Measurements from ENCODE around the gene PCDHGA8. TPM values are rescaled to one million over a fixed set of nuclear protein-coding genes. Genes with fewer than 3 reads are reported as not detected.

Gene PCDHGA8
- total and polyA plus RNA-seq, 4 donors: 0.02 to 0.75 (median 0.13) TPM

DNA sequence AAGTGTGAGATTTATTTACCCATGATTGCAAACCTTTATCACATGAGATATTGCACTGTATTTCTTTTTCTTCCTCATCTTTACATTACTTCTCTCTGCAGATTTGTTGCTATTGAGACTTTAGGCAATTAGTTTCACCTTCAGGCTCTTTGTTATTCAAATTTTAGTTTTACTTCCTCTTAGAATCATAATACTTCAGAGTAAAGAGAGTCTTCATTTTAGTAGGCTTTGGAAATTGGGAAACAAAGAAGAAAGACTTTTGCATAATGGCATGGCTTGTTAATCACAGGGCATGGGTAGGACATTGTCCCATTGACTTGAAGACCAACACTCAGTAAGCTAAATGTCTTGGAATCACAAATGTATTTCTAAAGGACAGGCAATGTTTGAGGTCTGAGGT lies 29.7 kb upstream of the PCDHGA8 start:
- no peaks in the 10 kb centered on the region for H3K4me1 ChIP-seq (ENCODE audit: control insufficient read depth in 4 of 4, insufficient read depth in 4 of 4, low read length in 3 of 4)
- no peak overlapping the region for H3K4me3 ChIP-seq (ENCODE audit: low read depth in 1 of 3, low read length in 3 of 3)
- no peak overlapping the region for H3K9ac ChIP-seq (ENCODE audit: low read depth in 1 of 2, low read length in 2 of 2)
- H3K27me3 ChIP-seq (ENCODE audit: control insufficient read depth in 4 of 4, insufficient read depth in 4 of 4, low read length in 3 of 4): peaks cover 0 to 5% (median 0%) of the 10 kb centered on the region in 4 donors
- H3K36me3 ChIP-seq (ENCODE audit: control insufficient read depth in 4 of 4, insufficient read depth in 3 of 4, low read depth in 1 of 4, low read length in 3 of 4): no peaks in the 10 kb centered on the region
- TF ChIP-seq NR2F2 (IDR thresholded peaks at IDR 0.05): no peak
- TF ChIP-seq HNF4G (IDR thresholded peaks at IDR 0.05): no peak
- TF ChIP-seq, protein P1, sequence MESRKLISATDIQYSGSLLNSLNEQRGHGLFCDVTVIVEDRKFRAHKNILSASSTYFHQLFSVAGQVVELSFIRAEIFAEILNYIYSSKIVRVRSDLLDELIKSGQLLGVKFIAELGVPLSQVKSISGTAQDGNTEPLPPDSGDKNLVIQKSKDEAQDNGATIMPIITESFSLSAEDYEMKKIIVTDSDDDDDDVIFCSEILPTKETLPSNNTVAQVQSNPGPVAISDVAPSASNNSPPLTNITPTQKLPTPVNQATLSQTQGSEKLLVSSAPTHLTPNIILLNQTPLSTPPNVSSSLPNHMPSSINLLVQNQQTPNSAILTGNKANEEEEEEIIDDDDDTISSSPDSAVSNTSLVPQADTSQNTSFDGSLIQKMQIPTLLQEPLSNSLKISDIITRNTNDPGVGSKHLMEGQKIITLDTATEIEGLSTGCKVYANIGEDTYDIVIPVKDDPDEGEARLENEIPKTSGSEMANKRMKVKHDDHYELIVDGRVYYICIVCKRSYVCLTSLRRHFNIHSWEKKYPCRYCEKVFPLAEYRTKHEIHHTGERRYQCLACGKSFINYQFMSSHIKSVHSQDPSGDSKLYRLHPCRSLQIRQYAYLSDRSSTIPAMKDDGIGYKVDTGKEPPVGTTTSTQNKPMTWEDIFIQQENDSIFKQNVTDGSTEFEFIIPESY (IDR thresholded peaks at IDR 0.05): no peak
- TF ChIP-seq RXRA (IDR thresholded peaks at IDR 0.05): no peak
- no peak for TF ChIP-seq TAF1 (conservative IDR thresholded peaks at IDR 0.05)
- TF ChIP-seq RAD21 (IDR thresholded peaks at IDR 0.05): no peak
- TF ChIP-seq JUND (IDR thresholded peaks at IDR 0.05): no peak
- TF ChIP-seq YY1 (IDR thresholded peaks at IDR 0.05): no peak
- TF ChIP-seq, protein P2, sequence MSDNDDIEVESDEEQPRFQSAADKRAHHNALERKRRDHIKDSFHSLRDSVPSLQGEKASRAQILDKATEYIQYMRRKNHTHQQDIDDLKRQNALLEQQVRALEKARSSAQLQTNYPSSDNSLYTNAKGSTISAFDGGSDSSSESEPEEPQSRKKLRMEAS (IDR thresholded peaks at IDR 0.05): no peak
- TF ChIP-seq FOXA1 (IDR thresholded peaks at IDR 0.05): no peak
- no peak for TF ChIP-seq EGR1 (IDR thresholded peaks at IDR 0.05; ENCODE audit: low read depth in 2 of 2)
- TF ChIP-seq FOXA2 (IDR thresholded peaks at IDR 0.05): no peak
- TF ChIP-seq, protein P3, sequence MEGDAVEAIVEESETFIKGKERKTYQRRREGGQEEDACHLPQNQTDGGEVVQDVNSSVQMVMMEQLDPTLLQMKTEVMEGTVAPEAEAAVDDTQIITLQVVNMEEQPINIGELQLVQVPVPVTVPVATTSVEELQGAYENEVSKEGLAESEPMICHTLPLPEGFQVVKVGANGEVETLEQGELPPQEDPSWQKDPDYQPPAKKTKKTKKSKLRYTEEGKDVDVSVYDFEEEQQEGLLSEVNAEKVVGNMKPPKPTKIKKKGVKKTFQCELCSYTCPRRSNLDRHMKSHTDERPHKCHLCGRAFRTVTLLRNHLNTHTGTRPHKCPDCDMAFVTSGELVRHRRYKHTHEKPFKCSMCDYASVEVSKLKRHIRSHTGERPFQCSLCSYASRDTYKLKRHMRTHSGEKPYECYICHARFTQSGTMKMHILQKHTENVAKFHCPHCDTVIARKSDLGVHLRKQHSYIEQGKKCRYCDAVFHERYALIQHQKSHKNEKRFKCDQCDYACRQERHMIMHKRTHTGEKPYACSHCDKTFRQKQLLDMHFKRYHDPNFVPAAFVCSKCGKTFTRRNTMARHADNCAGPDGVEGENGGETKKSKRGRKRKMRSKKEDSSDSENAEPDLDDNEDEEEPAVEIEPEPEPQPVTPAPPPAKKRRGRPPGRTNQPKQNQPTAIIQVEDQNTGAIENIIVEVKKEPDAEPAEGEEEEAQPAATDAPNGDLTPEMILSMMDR (IDR thresholded peaks at IDR 0.05; ENCODE audit: low read depth, low read length, missing input control): no peak
- TF ChIP-seq, protein P4, sequence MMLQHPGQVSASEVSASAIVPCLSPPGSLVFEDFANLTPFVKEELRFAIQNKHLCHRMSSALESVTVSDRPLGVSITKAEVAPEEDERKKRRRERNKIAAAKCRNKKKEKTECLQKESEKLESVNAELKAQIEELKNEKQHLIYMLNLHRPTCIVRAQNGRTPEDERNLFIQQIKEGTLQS (IDR thresholded peaks at IDR 0.05): no peak
- TF ChIP-seq GABPA (IDR thresholded peaks at IDR 0.05 in 1 of 2, conservative IDR thresholded peaks at IDR 0.05 in 1 of 2): no peak
- TF ChIP-seq HNF4A (conservative IDR thresholded peaks at IDR 0.05): no peak
- TF ChIP-seq SP1 (IDR thresholded peaks at IDR 0.05): no peak
- TF ChIP-seq, protein P5, sequence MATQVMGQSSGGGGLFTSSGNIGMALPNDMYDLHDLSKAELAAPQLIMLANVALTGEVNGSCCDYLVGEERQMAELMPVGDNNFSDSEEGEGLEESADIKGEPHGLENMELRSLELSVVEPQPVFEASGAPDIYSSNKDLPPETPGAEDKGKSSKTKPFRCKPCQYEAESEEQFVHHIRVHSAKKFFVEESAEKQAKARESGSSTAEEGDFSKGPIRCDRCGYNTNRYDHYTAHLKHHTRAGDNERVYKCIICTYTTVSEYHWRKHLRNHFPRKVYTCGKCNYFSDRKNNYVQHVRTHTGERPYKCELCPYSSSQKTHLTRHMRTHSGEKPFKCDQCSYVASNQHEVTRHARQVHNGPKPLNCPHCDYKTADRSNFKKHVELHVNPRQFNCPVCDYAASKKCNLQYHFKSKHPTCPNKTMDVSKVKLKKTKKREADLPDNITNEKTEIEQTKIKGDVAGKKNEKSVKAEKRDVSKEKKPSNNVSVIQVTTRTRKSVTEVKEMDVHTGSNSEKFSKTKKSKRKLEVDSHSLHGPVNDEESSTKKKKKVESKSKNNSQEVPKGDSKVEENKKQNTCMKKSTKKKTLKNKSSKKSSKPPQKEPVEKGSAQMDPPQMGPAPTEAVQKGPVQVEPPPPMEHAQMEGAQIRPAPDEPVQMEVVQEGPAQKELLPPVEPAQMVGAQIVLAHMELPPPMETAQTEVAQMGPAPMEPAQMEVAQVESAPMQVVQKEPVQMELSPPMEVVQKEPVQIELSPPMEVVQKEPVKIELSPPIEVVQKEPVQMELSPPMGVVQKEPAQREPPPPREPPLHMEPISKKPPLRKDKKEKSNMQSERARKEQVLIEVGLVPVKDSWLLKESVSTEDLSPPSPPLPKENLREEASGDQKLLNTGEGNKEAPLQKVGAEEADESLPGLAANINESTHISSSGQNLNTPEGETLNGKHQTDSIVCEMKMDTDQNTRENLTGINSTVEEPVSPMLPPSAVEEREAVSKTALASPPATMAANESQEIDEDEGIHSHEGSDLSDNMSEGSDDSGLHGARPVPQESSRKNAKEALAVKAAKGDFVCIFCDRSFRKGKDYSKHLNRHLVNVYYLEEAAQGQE (IDR thresholded peaks at IDR 0.05): no peak
- H3K9me3 ChIP-seq (ENCODE audit: control insufficient read depth in 4 of 4, low read length in 3 of 4): peaks cover 42 to 79% (median 60%) of the 10 kb centered on the region in 4 donors
- DNase-seq (ENCODE audit: low spot score): no peak
- no peak overlapping the region for H3K27ac ChIP-seq (ENCODE audit: low read depth in 1 of 2, low read length in 2 of 2)

All from liver (tissue), 9 donors.